GM21447 (cell line): Measurements from ENCODE around the gene LEKR1.
"Not testable (repeated sequence)": the region's sequence is repeated elsewhere in the genome, so short reads cannot be mapped to it uniquely, and the experiment has no call there.

ENCODE experiments used
- ATAC-seq: cut with Tn5 transposase; IDR thresholded peaks from one replicate; pipeline ENCODE4 v1.9.1; 2021; ENCODE audit not compliant: unreplicated experiment

LEKR1 gene

GRCh38 chr3:156902916-156903315 lies 76.8 kb downstream of the LEKR1 start:
- ATAC-seq = no peak

GRCh38 chr3:156906275-156906674 lies 80.1 kb downstream of the LEKR1 start:
- no peak for ATAC-seq

- no peak for ATAC-seq
Measured at GRCh38 chr3:156908398-156908797, 82.2 kb downstream of the LEKR1 start.

GRCh38 chr3:156910022-156910421 lies 83.9 kb downstream of the LEKR1 start:
- no peak for ATAC-seq

- not testable (repeated sequence) for ATAC-seq
Measured at GRCh38 chr3:156910831-156911230, 84.7 kb downstream of the LEKR1 start.

- not testable (repeated sequence) for ATAC-seq
Measured at GRCh38 chr3:156914300-156914699, 88.1 kb downstream of the LEKR1 start.

GRCh38 chr3:156915372-156915771 lies 89.2 kb downstream of the LEKR1 start:
- ATAC-seq = no peak

GRCh38 chr3:156918746-156919145 lies 92.6 kb downstream of the LEKR1 start:
- no peak for ATAC-seq

- ATAC-seq = no peak
Measured at GRCh38 chr3:156919818-156920217, 93.7 kb downstream of the LEKR1 start.

GRCh38 chr3:156920399-156920798 lies 94.2 kb downstream of the LEKR1 start:
- no peak for ATAC-seq

GRCh38 chr3:156923349-156923748 lies 97.2 kb downstream of the LEKR1 start:
- no peak for ATAC-seq

GRCh38 chr3:156938724-156939123 lies 112.6 kb downstream of the LEKR1 start:
- ATAC-seq = no peak

GRCh38 chr3:156939315-156939714 lies 113.2 kb downstream of the LEKR1 start:
- no peak for ATAC-seq

GRCh38 chr3:156941311-156941710 lies 115.2 kb downstream of the LEKR1 start:
- ATAC-seq = no peak

- ATAC-seq = no peak
Measured at GRCh38 chr3:156948402-156949210, 122.5 kb downstream of the LEKR1 start.

- ATAC-seq = no peak
Measured at GRCh38 chr3:156952011-156952410, 125.9 kb downstream of the LEKR1 start.

- peak; percentile 96 for ATAC-seq
Measured at GRCh38 chr3:156957715-156958114, 131.6 kb downstream of the LEKR1 start.

- no peak for ATAC-seq
Measured at GRCh38 chr3:156963096-156963495, 136.9 kb downstream of the LEKR1 start.

- ATAC-seq = no peak
Measured at GRCh38 chr3:156964577-156964976, 138.4 kb downstream of the LEKR1 start.

- ATAC-seq = not testable (repeated sequence)
Measured at GRCh38 chr3:156966349-156966748, 140.2 kb downstream of the LEKR1 start.

GRCh38 chr3:156973954-156974353 lies 147.8 kb downstream of the LEKR1 start:
- ATAC-seq = no peak

- no peak for ATAC-seq
Measured at GRCh38 chr3:156974931-156975330, 148.8 kb downstream of the LEKR1 start.

- no peak for ATAC-seq
Measured at GRCh38 chr3:156975721-156976120, 149.6 kb downstream of the LEKR1 start.
